SH-SY5Y (cell line): Measurements from ENCODE around the gene ALPG.

Experiments
- GATA2 ChIP-seq: IDR thresholded peaks from 2 replicates; pipeline ENCODE4 v1.6.1; 2011; ENCODE audit warnings: mild to moderate bottlenecking, low read depth, low read length
- GATA3 ChIP-seq: IDR thresholded peaks from 2 replicates; pipeline ENCODE4 v1.6.1; 2011; ENCODE audit warnings: low read depth, mild to moderate bottlenecking, low read length, moderate library complexity

DNA sequence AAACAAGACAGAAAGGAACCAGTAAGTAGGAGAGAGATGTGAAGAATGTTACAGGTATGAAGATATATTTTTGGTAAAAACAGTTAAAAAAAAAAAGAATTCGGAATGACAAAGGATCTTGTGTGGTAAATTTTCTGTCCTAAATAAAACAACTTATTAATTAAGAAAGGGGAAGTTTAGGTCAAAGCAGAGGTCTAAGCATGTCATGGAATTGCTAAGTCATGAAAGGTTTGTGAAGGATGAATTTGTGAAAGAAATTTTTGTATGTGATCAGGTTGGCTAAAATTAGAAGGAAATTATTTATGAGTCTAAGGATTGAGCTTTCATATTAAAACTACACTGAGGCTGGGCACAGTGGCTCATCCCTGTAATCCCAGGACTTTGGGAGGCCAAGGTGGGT, 11.1 kb upstream of the ALPG start:
- TF ChIP-seq GATA3, result no peak
- no peak for TF ChIP-seq GATA2
